T-helper 9 cell (primary cell): ENCODE results near the gene FAF1.
"Not testable (repeated sequence)": the region's sequence is repeated elsewhere in the genome, so short reads cannot be mapped to it uniquely, and the experiment has no call there.

Experiments used
- DNase-seq: peaks from one replicate; pipeline ENCODE4 v3.0.0-alpha.2; 2020

The FAF1 gene

GRCh38 chr1:50952566-50952965, 7.5 kb downstream of the FAF1 start:
- not testable (repeated sequence) for DNase-seq

- no peak for DNase-seq
Observed at GRCh38 chr1:50950396-50950795, 9.7 kb downstream of the FAF1 start.

GRCh38 chr1:50949286-50949982, 10.6 kb downstream of the FAF1 start:
- no peak for DNase-seq

GRCh38 chr1:50942334-50942733, 17.7 kb downstream of the FAF1 start:
- DNase-seq = no peak

GRCh38 chr1:50940291-50940690, 19.8 kb downstream of the FAF1 start:
- no peak for DNase-seq

- DNase-seq = no peak
Observed at GRCh38 chr1:50936321-50936720, 23.7 kb downstream of the FAF1 start.

- not testable (repeated sequence) for DNase-seq
Observed at GRCh38 chr1:50935276-50935675, 24.8 kb downstream of the FAF1 start.

- DNase-seq = no peak
Observed at GRCh38 chr1:50934838-50935237, 25.2 kb downstream of the FAF1 start.

- DNase-seq = not testable (repeated sequence)
Observed at GRCh38 chr1:50933770-50934169, 26.3 kb downstream of the FAF1 start.

GRCh38 chr1:50932043-50932442, 28.0 kb downstream of the FAF1 start:
- not testable (repeated sequence) for DNase-seq

GRCh38 chr1:50930965-50931737, 28.9 kb downstream of the FAF1 start:
- no peak for DNase-seq

GRCh38 chr1:50930193-50930592, 29.9 kb downstream of the FAF1 start:
- no peak for DNase-seq

GRCh38 chr1:50929376-50929958, 30.6 kb downstream of the FAF1 start:
- no peak for DNase-seq

GRCh38 chr1:50923564-50923963, 36.5 kb downstream of the FAF1 start:
- no peak for DNase-seq

GRCh38 chr1:50921029-50921428, 39.0 kb downstream of the FAF1 start:
- DNase-seq = no peak

- DNase-seq = no peak
Observed at GRCh38 chr1:50920409-50920808, 39.7 kb downstream of the FAF1 start.

- DNase-seq = no peak
Observed at GRCh38 chr1:50917138-50918137, 42.6 kb downstream of the FAF1 start.

- DNase-seq = no peak
Observed at GRCh38 chr1:50915621-50916020, 44.4 kb downstream of the FAF1 start.

GRCh38 chr1:50913954-50914353, 46.1 kb downstream of the FAF1 start:
- DNase-seq = no peak

GRCh38 chr1:50910356-50910755, 49.7 kb downstream of the FAF1 start:
- not testable (repeated sequence) for DNase-seq

- not testable (repeated sequence) for DNase-seq
Observed at GRCh38 chr1:50907610-50908009, 52.5 kb downstream of the FAF1 start.

- DNase-seq = not testable (repeated sequence)
Observed at GRCh38 chr1:50906050-50906449, 54.0 kb downstream of the FAF1 start.

GRCh38 chr1:50902419-50902818, 57.6 kb downstream of the FAF1 start:
- DNase-seq = no peak
